Measurements from ENCODE around the gene CDH5. TPM values are rescaled to one million over a fixed set of nuclear protein-coding genes. Genes with fewer than 3 reads are reported as not detected.

The CDH5 gene
- total and polyA plus RNA-seq, 10 donors = 6.7 to 62.7 (median 40.2) TPM

DNA sequence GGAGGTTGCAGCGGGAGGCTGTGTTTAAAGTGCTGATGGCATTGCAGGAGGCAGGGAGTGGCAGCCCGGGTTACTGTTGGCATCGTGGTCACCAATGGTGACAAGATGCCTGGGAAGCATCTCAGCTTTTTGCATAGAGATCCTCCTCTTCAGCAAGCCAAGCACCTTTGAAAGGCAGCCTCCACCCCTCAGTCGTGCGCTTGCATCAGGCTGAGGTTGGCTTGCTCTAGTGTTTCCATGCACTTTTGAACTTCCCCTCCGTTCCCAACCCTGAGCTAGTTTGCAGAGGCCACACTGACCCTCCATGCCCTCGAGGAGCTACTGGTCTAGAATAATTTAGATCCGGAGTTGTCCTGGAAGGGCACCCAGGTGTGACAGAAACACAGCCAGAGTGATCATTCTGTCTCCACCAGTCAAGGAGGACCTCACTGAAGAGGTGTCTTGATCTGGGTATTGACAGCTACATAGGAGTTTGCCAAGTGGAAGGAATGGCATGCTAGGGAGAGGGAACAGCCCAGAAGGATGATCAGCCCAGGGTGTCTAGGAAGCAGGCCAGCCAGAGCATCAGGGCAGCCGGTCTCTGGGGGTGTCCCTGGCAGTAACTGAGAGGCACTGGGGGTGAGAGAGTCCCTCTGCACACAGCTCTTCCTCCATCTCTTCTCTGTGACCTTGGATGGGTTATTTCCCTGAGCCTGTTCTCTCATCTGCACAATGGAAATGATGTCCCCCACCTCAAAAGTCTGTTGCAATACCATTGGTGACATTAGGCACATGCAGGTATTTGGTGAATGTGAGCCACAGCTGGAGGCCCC lies 68.3 kb downstream of the CDH5 start:
- Histone ChIP-seq H3K4me3 (no peak overlapping the region), H3K27ac (no peak overlapping the region), H3K36me3 (no peaks in the 10 kb centered on the region), H3K9me3 (no peaks in the 10 kb centered on the region), H3K27me3 (replicated peaks in 1 of 7) (peaks cover 0 to 60% (median 4%) of the 10 kb centered on the region in 7 donors), H3K4me1 (no peaks in the 10 kb centered on the region)
- DNase-seq = no peak
- no peak for TF ChIP-seq POLR2AphosphoS5 (IDR thresholded peaks at IDR 0.05)
- TF ChIP-seq POLR2A (IDR thresholded peaks at IDR 0.05) = no peak
- intact Hi-C loops (cut with DNase I; ENCODE audit: low total_unique reads) = no loop called here
- 75 to 83% (median 76%) methylated on average over 9 of the region's 9 CpGs for WGBS, 5 donors

DNA sequence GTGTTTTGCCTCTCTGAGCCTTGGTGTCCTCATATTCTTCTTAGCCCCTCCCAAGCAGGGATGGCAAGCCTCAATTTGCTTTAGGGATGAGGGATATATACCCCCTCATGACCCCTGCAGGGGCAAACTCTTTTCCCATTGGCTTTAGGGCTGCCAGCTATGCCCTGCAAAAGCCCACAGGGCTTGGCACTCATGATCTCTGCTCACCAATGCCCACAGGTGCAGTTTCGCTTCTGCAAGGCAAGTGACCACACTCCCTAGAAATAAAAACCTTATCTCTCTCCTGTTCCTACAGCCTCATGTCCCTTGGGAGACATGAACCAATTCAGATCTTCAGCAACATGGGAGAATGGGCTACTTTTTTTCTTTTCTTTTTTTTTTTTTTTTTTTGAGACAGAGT lies 69.4 kb downstream of the CDH5 start:
- 82 to 93% (median 91%) methylated on average over 1 of the region's 1 CpG for WGBS, 5 donors
- TF ChIP-seq POLR2A (IDR thresholded peaks at IDR 0.05) = no peak
- no peak for TF ChIP-seq CTCF (IDR thresholded peaks at IDR 0.05 in 8 of 11, conservative IDR thresholded peaks at IDR 0.05 in 3 of 11)
- TF ChIP-seq POLR2AphosphoS5 (IDR thresholded peaks at IDR 0.05) = no peak
- intact Hi-C loops (cut with DNase I; ENCODE audit: low total_unique reads) = no loop called here
- no peaks in the 10 kb centered on the region for H3K36me3 ChIP-seq
- DNase-seq = no peak
- H3K9me3 ChIP-seq = no peaks in the 10 kb centered on the region
- H3K27me3 ChIP-seq (replicated peaks in 1 of 7) = peaks cover 0 to 59% (median 4%) of the 10 kb centered on the region in 7 donors
- no peaks in the 10 kb centered on the region for H3K4me1 ChIP-seq
- H3K27ac ChIP-seq = no peak overlapping the region
- no peak overlapping the region for H3K4me3 ChIP-seq

- H3K27me3 ChIP-seq (replicated peaks in 1 of 7) = peaks cover 0 to 47% (median 2%) of the 10 kb centered on the region in 7 donors
- no peak for DNase-seq
- 66 to 73% (median 70%) methylated on average over 11 to 15 of the region's 15 CpGs for whole genome bisulfite sequencing, 5 donors
Measured at GRCh38 chr16:66437391-66437945, 71.0 kb downstream of the CDH5 start.

DNA sequence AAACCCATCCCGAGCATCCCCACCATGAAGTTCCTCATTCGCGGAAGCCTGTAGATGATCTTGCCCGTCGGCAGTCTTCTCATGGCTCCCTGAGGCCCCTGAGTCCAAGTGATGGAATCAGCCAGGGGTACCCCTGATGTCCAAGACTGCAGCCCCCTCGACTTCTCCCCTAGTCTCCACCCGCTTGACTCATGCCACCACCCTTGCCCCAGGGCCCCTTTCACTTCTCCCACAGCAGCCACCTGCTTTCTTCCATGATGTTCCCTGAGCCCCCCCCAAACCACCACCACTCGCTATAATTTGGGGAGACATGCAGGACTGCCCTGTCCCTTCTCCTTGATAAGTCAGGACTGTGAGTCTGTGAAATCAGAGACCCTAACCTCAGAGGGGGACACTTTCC lies 72.0 kb downstream of the CDH5 start:
- Histone ChIP-seq H3K4me3 (no peak overlapping the region), H3K27ac (no peak overlapping the region), H3K4me1 (no peaks in the 10 kb centered on the region), H3K9me3 (no peaks in the 10 kb centered on the region), H3K27me3 (replicated peaks in 1 of 7) (peaks cover 0 to 36% (median 0%) of the 10 kb centered on the region in 7 donors), H3K36me3 (no peaks in the 10 kb centered on the region)
- TF ChIP-seq CTCF (IDR thresholded peaks at IDR 0.05 in 8 of 11, conservative IDR thresholded peaks at IDR 0.05 in 3 of 11) (no peak), POLR2A (IDR thresholded peaks at IDR 0.05) (no peak), POLR2AphosphoS5 (IDR thresholded peaks at IDR 0.05) (no peak)
- no peak for DNase-seq
- intact Hi-C loops (cut with DNase I; ENCODE audit: low total_unique reads) = no loop called here
- WGBS, 5 donors = 77 to 89% (median 83%) methylated on average over 8 of the region's 8 CpGs

More at GRCh38 chr16:66437391-66437945, 71.0 kb downstream of the CDH5 start:
- no peak for TF ChIP-seq POLR2AphosphoS5 (IDR thresholded peaks at IDR 0.05)
- TF ChIP-seq CTCF (IDR thresholded peaks at IDR 0.05 in 8 of 11, conservative IDR thresholded peaks at IDR 0.05 in 3 of 11) = no peak
- TF ChIP-seq POLR2A (IDR thresholded peaks at IDR 0.05) = no peak
- Histone ChIP-seq H3K9me3 (no peaks in the 10 kb centered on the region), H3K4me3 (no peak overlapping the region), H3K4me1 (no peaks in the 10 kb centered on the region), H3K36me3 (no peaks in the 10 kb centered on the region), H3K27ac (no peak overlapping the region)
- intact Hi-C loops (cut with DNase I; ENCODE audit: low total_unique reads) = no loop called here
